Endothelial cell of umbilical vein (primary cell): ENCODE results near the gene TRIP13. TPM values are rescaled to one million over a fixed set of nuclear protein-coding genes. Genes with fewer than 3 reads are reported as not detected.

ENCODE experiments used
- BruUV-seq: library from RNA; stranded (reverse); fragments of 400-500 nt; replicated peaks from 2 replicates; lab custom pipeline; 2021; lab: Mats Ljungman, UMichigan
- CTCF ChIA-PET: fragments of 300-600, 350-600 bp; sonication (Branson Sonifier 250); formaldehyde crosslinking; loops from one replicate; lab custom pipeline; 2021; ENCODE audit warnings: antibody characterized with exemption, inconsistent platforms; lab: Charles Lee
- POLR2A ChIA-PET: fragments of 300-600, 350-600 bp; sonication (Branson Sonifier 250); formaldehyde crosslinking; loops from one replicate; lab custom pipeline; 2021; ENCODE audit warnings: antibody characterized with exemption, inconsistent platforms; lab: Charles Lee
- DNase-seq: peaks from one replicate; pipeline ENCODE4 v3.0.0-alpha.2; 2011; ENCODE audit warnings: low read depth, low spot score
- FAIRE-seq: peaks from 2 replicates; lab custom pipeline; 2011; peaks lifted over from hg19 to GRCh38; lab: Jason Lieb, UNC
- H2AFZ ChIP-seq: 2 replicates; pipeline ENCODE4 v1.6.0; 2012; ENCODE audit warnings: low read depth, low read length, control low read depth, inconsistent platforms
- H3K27ac ChIP-seq: 2 replicates; pipeline ENCODE4 v1.5.1; 2011; ENCODE audit warnings: low read depth, mild to moderate bottlenecking, control low read depth, low read length, moderate library complexity; ENCODE audit not compliant: insufficient read depth
- H3K27me3 ChIP-seq, 2 experiments: 2 replicates each; pipeline versions ENCODE4 v1.6.0 to v1.6.1; 2011; ENCODE audit warnings: low read length in 2 of 2, mixed read lengths in 1 of 2; ENCODE audit not compliant: control insufficient read depth in 2 of 2, insufficient read depth in 2 of 2
- H3K36me3 ChIP-seq, 2 experiments: 2 replicates in 1 of 2; 3 replicates in 1 of 2; pipeline ENCODE4 v1.5.1; 2011; ENCODE audit warnings: low read length in 2 of 2, mild to moderate bottlenecking in 1 of 2, moderate library complexity in 1 of 2; ENCODE audit not compliant: control insufficient read depth in 2 of 2, insufficient read depth in 2 of 2; ENCODE audit errors: extremely low read depth in 1 of 2
- H3K4me1 ChIP-seq: 3 replicates; pipeline ENCODE4 v1.5.1; 2011; ENCODE audit warnings: mild to moderate bottlenecking, low read length; ENCODE audit not compliant: control insufficient read depth, insufficient read depth; ENCODE audit errors: extremely low read depth
- H3K4me2 ChIP-seq: 2 replicates; pipeline ENCODE4 v1.6.1; 2011; ENCODE audit warnings: low read length, control low read depth, mixed read lengths; ENCODE audit not compliant: insufficient read depth
- H3K4me3 ChIP-seq, 3 experiments: fragments of 200-600 bp in 1 of 3; sonication (generic), shearing (Covaris generic) in 1 of 3; replicated peaks in 1 of 3; 2 replicates each; pipeline ENCODE4 v1.5.1; 2011 to 2016; ENCODE audit warnings: control low read depth in 3 of 3, low read length in 3 of 3, mild to moderate bottlenecking in 2 of 3, inconsistent platforms in 1 of 3, low read depth in 1 of 3, moderate library complexity in 1 of 3; ENCODE audit not compliant: insufficient read depth in 1 of 3
- H3K79me2 ChIP-seq: 2 replicates; pipeline ENCODE4 v1.6.0; 2012; ENCODE audit warnings: low read length, inconsistent platforms; ENCODE audit not compliant: control insufficient read depth, insufficient read depth
- H3K9ac ChIP-seq: replicated peaks from 2 replicates; pipeline ENCODE3; 2011; ENCODE audit warnings: low read length, control low read depth; ENCODE audit not compliant: insufficient read depth; ENCODE audit errors: extremely low read depth
- H3K9me1 ChIP-seq: replicated peaks from 3 replicates; pipeline ENCODE4 v1.6.0; 2011; ENCODE audit warnings: mild to moderate bottlenecking, low read length; ENCODE audit not compliant: control insufficient read depth, insufficient read depth; ENCODE audit errors: extremely low read depth
- H3K9me3 ChIP-seq: replicated peaks from 2 replicates; pipeline ENCODE4 v1.5.1; 2012; ENCODE audit warnings: low read length, inconsistent platforms; ENCODE audit not compliant: control insufficient read depth, insufficient read depth
- H4K20me1 ChIP-seq: replicated peaks from 2 replicates; pipeline ENCODE3; 2011; ENCODE audit warnings: mild to moderate bottlenecking, low read length; ENCODE audit not compliant: control insufficient read depth, insufficient read depth; ENCODE audit errors: extremely low read depth
- EZH2 ChIP-seq: IDR thresholded peaks from 2 replicates; pipeline ENCODE4 v1.6.1; 2012; ENCODE audit warnings: borderline replicate concordance, low read depth, mild to moderate bottlenecking, moderate library complexity, low read length, inconsistent platforms; ENCODE audit not compliant: severe bottlenecking
- FOS ChIP-seq: IDR thresholded peaks from 2 replicates; pipeline ENCODE4 v1.6.1; 2011; ENCODE audit warnings: mild to moderate bottlenecking, low read length, moderate library complexity, borderline replicate concordance; ENCODE audit not compliant: insufficient read depth
- GATA2 ChIP-seq: IDR thresholded peaks from 2 replicates; pipeline ENCODE4 v1.7.0; 2011; ENCODE audit warnings: low read depth, mild to moderate bottlenecking, moderate library complexity, mixed read lengths, low read length; ENCODE audit not compliant: insufficient read length, insufficient read depth
- JUN ChIP-seq: IDR thresholded peaks from 2 replicates; pipeline ENCODE4 v1.6.1; 2011; ENCODE audit warnings: borderline replicate concordance, low read depth; ENCODE audit not compliant: insufficient read length, insufficient read depth
- MYC ChIP-seq: IDR thresholded peaks from one replicate; pipeline ENCODE4 v1.6.1; 2011; ENCODE audit warnings: mild to moderate bottlenecking, low read depth, low read length
- POLR2A ChIP-seq: IDR thresholded peaks from 2 replicates; pipeline ENCODE4 v1.6.1; 2012; ENCODE audit warnings: low read depth, mild to moderate bottlenecking, control low read depth, low read length
- POLR2AphosphoS5 ChIP-seq: IDR thresholded peaks from 2 replicates; pipeline ENCODE4 v1.6.1; 2012; ENCODE audit warnings: low read depth, mild to moderate bottlenecking, control low read depth, low read length, moderate library complexity; ENCODE audit not compliant: insufficient read depth
- dilution Hi-C: fragments of 300-500 bp; cut with MboI; formaldehyde crosslinking; loops from one replicate; pipeline ENCODE4 v1.15.0; 2019; ENCODE audit warnings: low sequenced_read_pairs; ENCODE audit not compliant: extremely low pct_ligation_motif_present
- intact Hi-C: fragments of 100-400 bp; cut with micrococcal nuclease; formaldehyde crosslinking; loops from one replicate; pipeline ENCODE4 v1.10.0; 2022
- polyA plus RNA-seq, 4 experiments: library from polyadenylated mRNA; depleted of rRNA in 3 of 4; stranded (reverse) in 3 of 4; unstranded in 1 of 4; fragments of >200 nt; gene quantifications; 2 replicates each; pipeline versions ENCODE4 v1.2.1 to v1.2.3, GENCODE V29; 2011 to 2012; ENCODE audit warnings: missing spikeins in 1 of 4
- total RNA-seq: library from RNA; stranded (reverse); gene quantifications from 2 replicates; pipeline ENCODE4 v1.2.3, GENCODE V29; 2021
- TF ChIP-seq, protein P1 (sequence below): IDR thresholded peaks from 2 replicates; pipeline ENCODE4 v1.6.1; 2011; ENCODE audit not compliant: insufficient read depth, insufficient read length
- TF ChIP-seq, protein P2 (sequence below), 2 donors: IDR thresholded peaks; 1 replicate in 1 of 2; 2 replicates in 1 of 2; pipeline ENCODE4 v1.5.1; 2011; ENCODE audit warnings: low read length in 2 of 2, mild to moderate bottlenecking in 2 of 2, moderate library complexity in 2 of 2, control low read depth in 1 of 2, inconsistent platforms in 1 of 2, low read depth in 1 of 2; ENCODE audit not compliant: insufficient read depth in 1 of 2; ENCODE audit errors: extremely low read depth in 1 of 2

TRIP13 gene
- total and polyA plus RNA-seq, 2 donors (not counting 3 experiments of a cell fraction or from before 2014, with no cell fraction given): 17.4 to 39.0 TPM

- BruUV-seq: no TSS peak
- dilution Hi-C loops: no loop called here
- CTCF ChIA-PET: interaction anchor here (1.1 to 1.8 kb wide), 4 partner anchors 9 to 58 kb away, joined by 3 to 6 read pairs (median 4); no protein-coding TSS in a partner anchor
- Histone ChIP-seq H3K4me1 (no peaks in the 10 kb centered on the region), H4K20me1 (no peaks in the 10 kb centered on the region), H3K79me2 (no peaks in the 10 kb centered on the region), H3K36me3 (no peaks in the 10 kb centered on the region), H2AFZ (no peak overlapping the region), H3K9me3 (no peaks in the 10 kb centered on the region), H3K27me3 (peaks cover 5 to 6% of the 10 kb centered on the region in 2 experiments), H3K9ac (no peak overlapping the region), H3K4me2 (no peak overlapping the region), H3K27ac (no peak overlapping the region), H3K4me3 (no peak overlapping the region), H3K9me1 (no peaks in the 10 kb centered on the region)
- TF ChIP-seq FOS: no peak
- TF ChIP-seq MYC: no peak
- TF ChIP-seq POLR2AphosphoS5: no peak
- no peak for TF ChIP-seq POLR2A
- TF ChIP-seq JUN: no peak
- TF ChIP-seq EZH2: no peak
- TF ChIP-seq, protein P1, sequence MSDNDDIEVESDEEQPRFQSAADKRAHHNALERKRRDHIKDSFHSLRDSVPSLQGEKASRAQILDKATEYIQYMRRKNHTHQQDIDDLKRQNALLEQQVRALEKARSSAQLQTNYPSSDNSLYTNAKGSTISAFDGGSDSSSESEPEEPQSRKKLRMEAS: no peak
- TF ChIP-seq, protein P2, sequence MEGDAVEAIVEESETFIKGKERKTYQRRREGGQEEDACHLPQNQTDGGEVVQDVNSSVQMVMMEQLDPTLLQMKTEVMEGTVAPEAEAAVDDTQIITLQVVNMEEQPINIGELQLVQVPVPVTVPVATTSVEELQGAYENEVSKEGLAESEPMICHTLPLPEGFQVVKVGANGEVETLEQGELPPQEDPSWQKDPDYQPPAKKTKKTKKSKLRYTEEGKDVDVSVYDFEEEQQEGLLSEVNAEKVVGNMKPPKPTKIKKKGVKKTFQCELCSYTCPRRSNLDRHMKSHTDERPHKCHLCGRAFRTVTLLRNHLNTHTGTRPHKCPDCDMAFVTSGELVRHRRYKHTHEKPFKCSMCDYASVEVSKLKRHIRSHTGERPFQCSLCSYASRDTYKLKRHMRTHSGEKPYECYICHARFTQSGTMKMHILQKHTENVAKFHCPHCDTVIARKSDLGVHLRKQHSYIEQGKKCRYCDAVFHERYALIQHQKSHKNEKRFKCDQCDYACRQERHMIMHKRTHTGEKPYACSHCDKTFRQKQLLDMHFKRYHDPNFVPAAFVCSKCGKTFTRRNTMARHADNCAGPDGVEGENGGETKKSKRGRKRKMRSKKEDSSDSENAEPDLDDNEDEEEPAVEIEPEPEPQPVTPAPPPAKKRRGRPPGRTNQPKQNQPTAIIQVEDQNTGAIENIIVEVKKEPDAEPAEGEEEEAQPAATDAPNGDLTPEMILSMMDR (IDR thresholded peaks at IDR 0.05; ENCODE audit: extremely low read depth in 1 of 2, insufficient read depth in 1 of 2, low read depth in 1 of 2, low read length in 2 of 2): no peak
- no peak for TF ChIP-seq GATA2
- no peak for DNase-seq
- POLR2A ChIA-PET: no interaction called here
- no peak for FAIRE-seq
- intact Hi-C loops: no loop called here
Observed at GRCh38 chr5:949815-950560, 57.3 kb downstream of the TRIP13 start.
